ENCODE results near the gene SEPHS1. TPM values are rescaled to one million over a fixed set of nuclear protein-coding genes. Genes with fewer than 3 reads are reported as not detected.
"Not testable (repeated sequence)": the region's sequence is repeated elsewhere in the genome, so short reads cannot be mapped to it uniquely, and the experiment has no call there.

Gene SEPHS1
- total RNA-seq, 1 donor from 2014 or later = 25.1 TPM

- Histone ChIP-seq H3K4me1 (ENCODE audit: control insufficient read depth in 3 of 3, insufficient read depth in 3 of 3, low read length in 3 of 3) (peaks cover 0 to 10% (median 4%) of the 10 kb centered on the region in 3 donors), H3K9ac (ENCODE audit: low read depth in 1 of 3, low read length in 3 of 3) (no peak overlapping the region), H3K4me3 (ENCODE audit: low read length in 3 of 3) (no peak overlapping the region), H3K9me3 (ENCODE audit: control insufficient read depth in 3 of 3, low read length in 3 of 3) (no peaks in the 10 kb centered on the region), H3K27ac (ENCODE audit: low read depth, low read length) (no peak overlapping the region), H3K27me3 (ENCODE audit: control insufficient read depth in 3 of 3, insufficient read depth in 3 of 3, low read length in 3 of 3) (no peaks in the 10 kb centered on the region), H3K36me3 (ENCODE audit: control insufficient read depth in 3 of 3, insufficient read depth in 3 of 3, low read length in 3 of 3) (peaks cover 30 to 55% (median 47%) of the 10 kb centered on the region in 3 donors)
Observed at GRCh38 chr10:13331646-13332045, 16.4 kb downstream of the SEPHS1 start.

- H3K4me1 ChIP-seq (ENCODE audit: control insufficient read depth in 3 of 3, insufficient read depth in 3 of 3, low read length in 3 of 3); H3K27ac ChIP-seq (ENCODE audit: low read depth, low read length); H3K9ac ChIP-seq (ENCODE audit: low read depth in 1 of 3, low read length in 3 of 3); H3K27me3 ChIP-seq (ENCODE audit: control insufficient read depth in 3 of 3, insufficient read depth in 3 of 3, low read length in 3 of 3); H3K4me3 ChIP-seq (ENCODE audit: low read length in 3 of 3); H3K9me3 ChIP-seq (ENCODE audit: control insufficient read depth in 3 of 3, low read length in 3 of 3): not testable (repeated sequence)
- H3K36me3 ChIP-seq (ENCODE audit: control insufficient read depth in 3 of 3, insufficient read depth in 3 of 3, low read length in 3 of 3) = peaks cover 33 to 60% (median 53%) of the 10 kb centered on the region in 3 donors
Observed at GRCh38 chr10:13330980-13331379, 17.1 kb downstream of the SEPHS1 start.

GRCh38 chr10:13329565-13329964 lies 18.5 kb downstream of the SEPHS1 start:
- no peak overlapping the region for H3K4me3 ChIP-seq (ENCODE audit: low read length in 3 of 3)
- peaks cover 0 to 8% (median 4%) of the 10 kb centered on the region in 3 donors for H3K4me1 ChIP-seq (ENCODE audit: control insufficient read depth in 3 of 3, insufficient read depth in 3 of 3, low read length in 3 of 3)
- no peak overlapping the region for H3K9ac ChIP-seq (ENCODE audit: low read depth in 1 of 3, low read length in 3 of 3)
- H3K27me3 ChIP-seq (ENCODE audit: control insufficient read depth in 3 of 3, insufficient read depth in 3 of 3, low read length in 3 of 3) = no peaks in the 10 kb centered on the region
- peaks cover 32 to 61% (median 60%) of the 10 kb centered on the region in 3 donors for H3K36me3 ChIP-seq (ENCODE audit: control insufficient read depth in 3 of 3, insufficient read depth in 3 of 3, low read length in 3 of 3)
- H3K27ac ChIP-seq (ENCODE audit: low read depth, low read length) = no peak overlapping the region
- no peaks in the 10 kb centered on the region for H3K9me3 ChIP-seq (ENCODE audit: control insufficient read depth in 3 of 3, low read length in 3 of 3)

GRCh38 chr10:13328613-13329012 lies 19.5 kb downstream of the SEPHS1 start:
- H3K9me3 ChIP-seq (ENCODE audit: control insufficient read depth in 3 of 3, low read length in 3 of 3) = no peaks in the 10 kb centered on the region
- no peak overlapping the region for H3K4me3 ChIP-seq (ENCODE audit: low read length in 3 of 3)
- H3K27me3 ChIP-seq (ENCODE audit: control insufficient read depth in 3 of 3, insufficient read depth in 3 of 3, low read length in 3 of 3) = no peaks in the 10 kb centered on the region
- H3K27ac ChIP-seq (ENCODE audit: low read depth, low read length) = no peak overlapping the region
- no peak overlapping the region for H3K9ac ChIP-seq (ENCODE audit: low read depth in 1 of 3, low read length in 3 of 3)
- H3K4me1 ChIP-seq (ENCODE audit: control insufficient read depth in 3 of 3, insufficient read depth in 3 of 3, low read length in 3 of 3) = peaks cover 0 to 8% (median 4%) of the 10 kb centered on the region in 3 donors
- H3K36me3 ChIP-seq (ENCODE audit: control insufficient read depth in 3 of 3, insufficient read depth in 3 of 3, low read length in 3 of 3) = peaks cover 35 to 63% (median 58%) of the 10 kb centered on the region in 3 donors

GRCh38 chr10:13328126-13328525 lies 20.0 kb downstream of the SEPHS1 start:
- Histone ChIP-seq H3K36me3 (ENCODE audit: control insufficient read depth in 3 of 3, insufficient read depth in 3 of 3, low read length in 3 of 3) (peaks cover 37 to 62% (median 54%) of the 10 kb centered on the region in 3 donors), H3K4me1 (ENCODE audit: control insufficient read depth in 3 of 3, insufficient read depth in 3 of 3, low read length in 3 of 3) (peaks cover 0 to 8% (median 4%) of the 10 kb centered on the region in 3 donors), H3K27ac (ENCODE audit: low read depth, low read length) (no peak overlapping the region), H3K9ac (ENCODE audit: low read depth in 1 of 3, low read length in 3 of 3) (peak overlapping the region in 1 of 3 donors; percentile 9), H3K9me3 (ENCODE audit: control insufficient read depth in 3 of 3, low read length in 3 of 3) (no peaks in the 10 kb centered on the region), H3K4me3 (ENCODE audit: low read length in 3 of 3) (no peak overlapping the region), H3K27me3 (ENCODE audit: control insufficient read depth in 3 of 3, insufficient read depth in 3 of 3, low read length in 3 of 3) (no peaks in the 10 kb centered on the region)

- Histone ChIP-seq H3K4me3 (ENCODE audit: low read length in 3 of 3) (no peak overlapping the region), H3K9me3 (ENCODE audit: control insufficient read depth in 3 of 3, low read length in 3 of 3) (no peaks in the 10 kb centered on the region), H3K36me3 (ENCODE audit: control insufficient read depth in 3 of 3, insufficient read depth in 3 of 3, low read length in 3 of 3) (peaks cover 40 to 64% (median 55%) of the 10 kb centered on the region in 3 donors), H3K4me1 (ENCODE audit: control insufficient read depth in 3 of 3, insufficient read depth in 3 of 3, low read length in 3 of 3) (peaks cover 0 to 8% (median 4%) of the 10 kb centered on the region in 3 donors), H3K27ac (ENCODE audit: low read depth, low read length) (no peak overlapping the region), H3K9ac (ENCODE audit: low read depth in 1 of 3, low read length in 3 of 3) (peak overlapping the region in 1 of 3 donors; percentile 9), H3K27me3 (ENCODE audit: control insufficient read depth in 3 of 3, insufficient read depth in 3 of 3, low read length in 3 of 3) (no peaks in the 10 kb centered on the region)
Observed at GRCh38 chr10:13327534-13327933, 20.6 kb downstream of the SEPHS1 start.

GRCh38 chr10:13322615-13323148 lies 25.4 kb downstream of the SEPHS1 start:
- no peak overlapping the region for H3K4me3 ChIP-seq (ENCODE audit: low read length in 3 of 3)
- H3K9me3 ChIP-seq (ENCODE audit: control insufficient read depth in 3 of 3, low read length in 3 of 3) = no peaks in the 10 kb centered on the region
- H3K4me1 ChIP-seq (ENCODE audit: control insufficient read depth in 3 of 3, insufficient read depth in 3 of 3, low read length in 3 of 3) = peaks cover 0 to 2% (median 0%) of the 10 kb centered on the region in 3 donors
- H3K27ac ChIP-seq (ENCODE audit: low read depth, low read length) = no peak overlapping the region
- H3K27me3 ChIP-seq (ENCODE audit: control insufficient read depth in 3 of 3, insufficient read depth in 3 of 3, low read length in 3 of 3) = no peaks in the 10 kb centered on the region
- no peak overlapping the region for H3K9ac ChIP-seq (ENCODE audit: low read depth in 1 of 3, low read length in 3 of 3)
- peaks cover 31 to 58% (median 44%) of the 10 kb centered on the region in 3 donors for H3K36me3 ChIP-seq (ENCODE audit: control insufficient read depth in 3 of 3, insufficient read depth in 3 of 3, low read length in 3 of 3)

- H3K9ac ChIP-seq (ENCODE audit: low read depth in 1 of 3, low read length in 3 of 3) = no peak overlapping the region
- H3K36me3 ChIP-seq (ENCODE audit: control insufficient read depth in 3 of 3, insufficient read depth in 3 of 3, low read length in 3 of 3) = peaks cover 27 to 53% (median 43%) of the 10 kb centered on the region in 3 donors
- no peaks in the 10 kb centered on the region for H3K4me1 ChIP-seq (ENCODE audit: control insufficient read depth in 3 of 3, insufficient read depth in 3 of 3, low read length in 3 of 3)
- no peaks in the 10 kb centered on the region for H3K27me3 ChIP-seq (ENCODE audit: control insufficient read depth in 3 of 3, insufficient read depth in 3 of 3, low read length in 3 of 3)
- H3K4me3 ChIP-seq (ENCODE audit: low read length in 3 of 3) = no peak overlapping the region
- H3K9me3 ChIP-seq (ENCODE audit: control insufficient read depth in 3 of 3, low read length in 3 of 3) = no peaks in the 10 kb centered on the region
- no peak overlapping the region for H3K27ac ChIP-seq (ENCODE audit: low read depth, low read length)
Observed at GRCh38 chr10:13321576-13321975, 26.5 kb downstream of the SEPHS1 start.

- H3K9ac ChIP-seq (ENCODE audit: low read depth in 1 of 3, low read length in 3 of 3) = no peak overlapping the region
- no peak overlapping the region for H3K4me3 ChIP-seq (ENCODE audit: low read length in 3 of 3)
- H3K36me3 ChIP-seq (ENCODE audit: control insufficient read depth in 3 of 3, insufficient read depth in 3 of 3, low read length in 3 of 3) = peaks cover 20 to 35% (median 29%) of the 10 kb centered on the region in 3 donors
- H3K9me3 ChIP-seq (ENCODE audit: control insufficient read depth in 3 of 3, low read length in 3 of 3) = no peaks in the 10 kb centered on the region
- no peaks in the 10 kb centered on the region for H3K4me1 ChIP-seq (ENCODE audit: control insufficient read depth in 3 of 3, insufficient read depth in 3 of 3, low read length in 3 of 3)
- H3K27me3 ChIP-seq (ENCODE audit: control insufficient read depth in 3 of 3, insufficient read depth in 3 of 3, low read length in 3 of 3) = no peaks in the 10 kb centered on the region
- H3K27ac ChIP-seq (ENCODE audit: low read depth, low read length) = no peak overlapping the region
Observed at GRCh38 chr10:13319166-13319565, 28.9 kb downstream of the SEPHS1 start.

GRCh38 chr10:13317474-13317873 lies 30.6 kb downstream of the SEPHS1 start:
- Histone ChIP-seq H3K27me3 (ENCODE audit: control insufficient read depth in 3 of 3, insufficient read depth in 3 of 3, low read length in 3 of 3) (no peaks in the 10 kb centered on the region), H3K9ac (ENCODE audit: low read depth in 1 of 3, low read length in 3 of 3) (no peak overlapping the region), H3K36me3 (ENCODE audit: control insufficient read depth in 3 of 3, insufficient read depth in 3 of 3, low read length in 3 of 3) (peaks cover 14 to 26% (median 23%) of the 10 kb centered on the region in 3 donors), H3K27ac (ENCODE audit: low read depth, low read length) (no peak overlapping the region), H3K4me1 (ENCODE audit: control insufficient read depth in 3 of 3, insufficient read depth in 3 of 3, low read length in 3 of 3) (no peaks in the 10 kb centered on the region), H3K9me3 (ENCODE audit: control insufficient read depth in 3 of 3, low read length in 3 of 3) (no peaks in the 10 kb centered on the region), H3K4me3 (ENCODE audit: low read length in 3 of 3) (no peak overlapping the region)

Data from skeletal muscle tissue (tissue), 4 donors.